IMR-90 (cell line): Measurements from ENCODE around the gene OXCT2. TPM values are rescaled to one million over a fixed set of nuclear protein-coding genes. Genes with fewer than 3 reads are reported as not detected.

ENCODE experiments used
- ATAC-seq: fragments of 200-7000 bp; cut with Tn5 transposase; 2 replicates; pipeline ENCODE4 v1.9.1; 2020; ENCODE audit warnings: low read depth, mild to moderate bottlenecking, moderate library complexity
- BruUV-seq: library from RNA; stranded (reverse); fragments of 400-500 nt; replicated peaks from 2 replicates; lab custom pipeline; 2021; lab: Mats Ljungman, UMichigan
- CTCF ChIA-PET: fragments of 300-600 bp; formaldehyde crosslinking; extraction: SDS; loops from one replicate; lab custom pipeline; 2021; ENCODE audit warnings: antibody characterized with exemption; lab: Yijun Ruan, JAX
- POLR2A ChIA-PET: fragments of 300-600 bp; sonication (Branson Sonifier 250); formaldehyde crosslinking; loops from one replicate; lab custom pipeline; 2022; ENCODE audit warnings: antibody characterized with exemption; ENCODE audit not compliant: unreplicated experiment; lab: Charles Lee
- DNase-seq: peaks from one replicate; pipeline ENCODE4 v3.0.0; 2013
- H2AFZ ChIP-seq: replicated peaks from 2 replicates; pipeline ENCODE3; 2013; ENCODE audit warnings: low read length, mild to moderate bottlenecking; ENCODE audit not compliant: poor library complexity
- H2AK5ac ChIP-seq: 2 replicates; pipeline ENCODE4 v1.6.1; 2013; ENCODE audit warnings: low read depth, low read length, inconsistent platforms
- H2AK9ac ChIP-seq: replicated peaks from 2 replicates; pipeline ENCODE3; 2013; ENCODE audit warnings: mild to moderate bottlenecking, low read depth, low read length, moderate library complexity; ENCODE audit not compliant: poor library complexity
- H2BK120ac ChIP-seq: 2 replicates; pipeline ENCODE4 v1.6.1; 2013; ENCODE audit warnings: low read depth, low read length, inconsistent platforms
- H2BK15ac ChIP-seq: 3 replicates; pipeline ENCODE4 v1.6.1; 2013; ENCODE audit warnings: low read depth, low read length, inconsistent platforms
- H2BK20ac ChIP-seq: 2 replicates; pipeline ENCODE4 v1.6.1; 2013; ENCODE audit warnings: low read depth, mild to moderate bottlenecking, inconsistent platforms, low read length, moderate library complexity
- H2BK5ac ChIP-seq: 2 replicates; pipeline ENCODE4 v1.6.1; 2013; ENCODE audit warnings: mild to moderate bottlenecking, low read depth, low read length, inconsistent platforms; ENCODE audit not compliant: poor library complexity, severe bottlenecking
- H3K14ac ChIP-seq: replicated peaks from 2 replicates; pipeline ENCODE4 v1.6.1; 2013; ENCODE audit warnings: low read depth, low read length, inconsistent platforms
- H3K18ac ChIP-seq: 2 replicates; pipeline ENCODE4 v1.6.1; 2013; ENCODE audit warnings: low read depth, low read length, control low read depth
- H3K23ac ChIP-seq: 2 replicates; pipeline ENCODE4 v1.6.1; 2013; ENCODE audit warnings: low read depth, low read length, inconsistent platforms
- H3K27ac ChIP-seq: 2 replicates; pipeline ENCODE4 v1.5.1; 2013; ENCODE audit warnings: mild to moderate bottlenecking, control low read depth, low read length; ENCODE audit not compliant: insufficient read depth
- H3K27me3 ChIP-seq: 2 replicates; pipeline ENCODE4 v1.6.1; 2013; ENCODE audit warnings: low read length; ENCODE audit not compliant: control insufficient read depth, insufficient read depth
- H3K36me3 ChIP-seq: 2 replicates; pipeline ENCODE4 v1.6.1; 2013; ENCODE audit warnings: low read length, mixed read lengths; ENCODE audit not compliant: control insufficient read depth, insufficient read depth
- H3K4ac ChIP-seq: 2 replicates; pipeline ENCODE4 v1.6.1; 2013; ENCODE audit warnings: low read depth, low read length, inconsistent platforms
- H3K4me1 ChIP-seq: 2 replicates; pipeline ENCODE4 v1.6.1; 2013; ENCODE audit warnings: low read length, mixed read lengths; ENCODE audit not compliant: control insufficient read depth, insufficient read depth
- H3K4me2 ChIP-seq: 2 replicates; pipeline ENCODE4 v1.6.1; 2013; ENCODE audit warnings: low read depth, mild to moderate bottlenecking, control low read depth, low read length, moderate library complexity
- H3K4me3 ChIP-seq: 2 replicates; pipeline ENCODE4 v1.5.1; 2013; ENCODE audit warnings: low read depth, mild to moderate bottlenecking, control low read depth, low read length, moderate library complexity; ENCODE audit not compliant: insufficient read depth
- H3K56ac ChIP-seq: 2 replicates; pipeline ENCODE4 v1.6.1; 2013; ENCODE audit warnings: low read length, inconsistent platforms; ENCODE audit not compliant: insufficient read depth; ENCODE audit errors: extremely low read depth
- H3K79me1 ChIP-seq, 2 experiments: 2 replicates each; pipeline ENCODE4 v1.6.1; 2013; ENCODE audit warnings: low read length in 2 of 2, inconsistent platforms in 1 of 2, low read depth in 1 of 2
- H3K9ac ChIP-seq: 2 replicates; pipeline ENCODE4 v1.6.1; 2013; ENCODE audit warnings: low read depth, low read length, control low read depth
- H3K9me1 ChIP-seq: 2 replicates; pipeline ENCODE4 v1.6.1; 2013; ENCODE audit warnings: low read length, inconsistent platforms; ENCODE audit not compliant: insufficient read depth
- H3K9me3 ChIP-seq: 2 replicates; pipeline ENCODE4 v1.6.1; 2013; ENCODE audit warnings: low read length; ENCODE audit not compliant: control insufficient read depth, insufficient read depth
- H4K20me1 ChIP-seq: 2 replicates; pipeline ENCODE4 v1.6.1; 2013; ENCODE audit warnings: low read length, inconsistent platforms; ENCODE audit not compliant: insufficient read depth
- H4K5ac ChIP-seq: 2 replicates; pipeline ENCODE4 v1.6.1; 2013; ENCODE audit warnings: mild to moderate bottlenecking, low read depth, low read length, control low read depth
- H4K8ac ChIP-seq, 2 experiments: 2 replicates each; pipeline ENCODE4 v1.6.1; 2013; ENCODE audit warnings: low read depth in 2 of 2, low read length in 2 of 2, control low read depth in 1 of 2, inconsistent platforms in 1 of 2
- H4K91ac ChIP-seq: 2 replicates; pipeline ENCODE4 v1.6.1; 2013; ENCODE audit warnings: low read depth, low read length, inconsistent platforms; ENCODE audit not compliant: insufficient read depth
- MXI1 ChIP-seq: IDR thresholded peaks from 2 replicates; pipeline ENCODE4 v1.6.1; 2012; ENCODE audit warnings: low read depth, mild to moderate bottlenecking, low read length, moderate library complexity, borderline replicate concordance
- RCOR1 ChIP-seq: IDR thresholded peaks from 2 replicates; pipeline ENCODE4 v1.6.1; 2012; ENCODE audit warnings: mild to moderate bottlenecking, low read length, improper control_type of control experiment; ENCODE audit not compliant: insufficient replicate concordance
- SMC3 ChIP-seq: fragments of 150-350 bp; IDR thresholded peaks from 2 replicates; pipeline ENCODE4 v1.6.1; 2016; ENCODE audit warnings: low read depth, mild to moderate bottlenecking, antibody characterized with exemption, low read length, moderate library complexity
- WGBS, 2 experiments: methylation state at CpG; one replicate each; pipeline versions ENCODE4 v1.1.5 to v1.1.7; 2013; ENCODE audit warnings: missing lambda C conversion rate in 2 of 2; ENCODE audit not compliant: insufficient read length in 1 of 2; ENCODE audit errors: extremely low coverage in 2 of 2; 5-methylcytosine and 5-hydroxymethylcytosine counted together
- dilution Hi-C: fragments of 300-500 bp; cut with HindIII; formaldehyde crosslinking; loops from one replicate; pipeline ENCODE4 v1.14.3; 2018; ENCODE audit warnings: low sequenced_read_pairs; ENCODE audit not compliant: unreplicated experiment
- in situ Hi-C: fragments of 300-500 bp; cut with MboI; formaldehyde crosslinking; loops from 3 replicates; pipeline ENCODE4 v1.14.3; 2019; ENCODE audit warnings: low sequenced_read_pairs, inconsistent platforms, mixed read lengths
- intact Hi-C: fragments of 100-400 bp; cut with micrococcal nuclease; formaldehyde crosslinking; loops from 2 replicates; pipeline ENCODE4 v1.10.0; 2022
- polyA plus RNA-seq, 3 experiments: library from polyadenylated mRNA; depleted of rRNA; stranded (reverse); fragments of >200 nt; gene quantifications; 2 replicates each; pipeline ENCODE4 v1.2.3, GENCODE V29; 2012; ENCODE audit warnings: low replicate concordance in 1 of 3
- total RNA-seq: library from RNA; depleted of rRNA; stranded (reverse); fragments of >200 nt; gene quantifications from 2 replicates; pipeline ENCODE4 v1.2.3, GENCODE V29; 2012

Gene OXCT2
- total and polyA plus RNA-seq, 2 of the 4 experiments (the other 2 are of a cell fraction): 0.18 to 0.22 TPM

DNA sequence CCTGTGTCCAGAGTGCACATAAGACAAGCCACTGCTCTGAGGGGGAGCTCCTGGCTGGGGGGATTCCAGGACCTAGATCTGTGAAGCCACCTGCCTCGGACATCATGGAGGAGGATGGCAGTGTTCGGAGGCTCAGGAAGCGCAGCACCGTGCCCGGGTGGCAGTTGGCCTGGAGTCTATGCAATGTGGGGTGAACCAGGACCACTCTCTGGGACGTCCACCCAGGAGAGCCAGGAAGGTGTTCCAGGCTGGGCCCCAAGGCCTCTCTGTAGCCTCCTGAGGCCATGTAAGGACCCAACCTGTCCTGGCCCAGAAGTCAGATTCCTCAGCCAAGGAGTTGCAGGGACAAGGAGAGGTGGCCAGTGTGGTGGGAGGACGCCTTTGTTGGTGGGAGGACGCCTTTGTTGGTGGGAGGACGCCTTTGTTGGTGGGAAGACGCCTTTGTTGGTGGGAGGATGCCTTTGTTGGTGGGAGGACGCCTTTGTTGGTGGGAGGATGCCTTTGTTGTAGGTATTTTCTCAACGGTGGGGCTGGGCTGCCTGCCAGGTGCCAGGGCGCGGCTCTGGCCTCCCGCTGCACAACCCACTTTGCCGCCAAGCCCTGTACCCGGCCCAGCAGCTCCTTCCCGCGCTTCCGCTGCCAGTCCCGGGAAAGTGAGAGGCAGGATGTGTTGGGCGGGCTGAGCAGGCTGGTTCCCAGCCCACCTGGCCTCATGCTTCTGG, 48.1 kb upstream of the OXCT2 start:
- no peak overlapping the region for H4K91ac ChIP-seq
- no peak overlapping the region for H4K5ac ChIP-seq
- H3K23ac ChIP-seq: no peak overlapping the region
- H2BK5ac ChIP-seq: no peak overlapping the region
- H4K8ac ChIP-seq: no peak overlapping the region
- TF ChIP-seq SMC3 (no peak), RCOR1 (no peak), MXI1 (no peak)
- H3K79me1 ChIP-seq: no peaks in the 10 kb centered on the region
- H3K27me3 ChIP-seq: peaks cover 10% of the 10 kb centered on the region
- H3K56ac ChIP-seq: no peak overlapping the region
- ChIA-PET CTCF (interaction anchor here (1.0 to 1.4 kb wide), 2 partner anchors 83 to 213 kb away, joined by 3 to 4 read pairs; partner anchors contain the start of gene MYCL), POLR2A (no interaction called here)
- dilution Hi-C loops: no loop called here
- BruUV-seq: no TSS peak
- H3K4me3 ChIP-seq: no peak overlapping the region
- H3K9me1 ChIP-seq: no peaks in the 10 kb centered on the region
- H3K4me2 ChIP-seq: no peak overlapping the region
- H2BK15ac ChIP-seq: no peak overlapping the region
- H3K14ac ChIP-seq: no peak overlapping the region
- H3K9me3 ChIP-seq: no peaks in the 10 kb centered on the region
- H3K27ac ChIP-seq: no peak overlapping the region
- no peak overlapping the region for H3K9ac ChIP-seq
- in situ Hi-C loops: loop anchor here (10.0 kb wide), 1 partner anchor 216 kb away; no protein-coding TSS in a partner anchor
- H2AFZ ChIP-seq: no peak overlapping the region
- no peak for DNase-seq
- no peak overlapping the region for H3K18ac ChIP-seq
- H3K4me1 ChIP-seq: no peaks in the 10 kb centered on the region
- 0 out of 2 replicates have a peak, but pooled peaks cover 5% of the 10 kb centered on the region for H4K20me1 ChIP-seq
- no peak overlapping the region for H2BK120ac ChIP-seq
- H2AK9ac ChIP-seq: no peak overlapping the region
- no peaks in the 10 kb centered on the region for H3K36me3 ChIP-seq
- WGBS, 2 experiments: 88% methylated on average over 14 of the region's 22 CpGs; no CpG with 5 or more reads in 1 of the 2 experiments
- no peak overlapping the region for H3K4ac ChIP-seq
- H2AK5ac ChIP-seq: no peak overlapping the region
- no peak for ATAC-seq
- intact Hi-C loops: loop anchor here (5.0 kb wide), 1 partner anchor 518 kb away; no protein-coding TSS in a partner anchor
- H2BK20ac ChIP-seq: no peak overlapping the region
